Fibroblast of pulmonary artery (primary cell): ENCODE results near the gene PSMD8.

Experiments used
- DNase-seq: peaks from one replicate; pipeline ENCODE4 v3.0.0-alpha.2; 2010; ENCODE audit warnings: low read depth
- H3K4me3 ChIP-seq: replicated peaks from 2 replicates; pipeline ENCODE4 v1.5.1; 2011; ENCODE audit warnings: low read depth, mild to moderate bottlenecking, control low read depth, low read length, moderate library complexity
- TF ChIP-seq, protein P1 (sequence below): IDR thresholded peaks from 2 replicates; pipeline ENCODE4 v1.5.1; 2011; ENCODE audit warnings: mild to moderate bottlenecking, control low read depth, low read length, inconsistent platforms; ENCODE audit errors: missing control alignments

The PSMD8 gene

DNA sequence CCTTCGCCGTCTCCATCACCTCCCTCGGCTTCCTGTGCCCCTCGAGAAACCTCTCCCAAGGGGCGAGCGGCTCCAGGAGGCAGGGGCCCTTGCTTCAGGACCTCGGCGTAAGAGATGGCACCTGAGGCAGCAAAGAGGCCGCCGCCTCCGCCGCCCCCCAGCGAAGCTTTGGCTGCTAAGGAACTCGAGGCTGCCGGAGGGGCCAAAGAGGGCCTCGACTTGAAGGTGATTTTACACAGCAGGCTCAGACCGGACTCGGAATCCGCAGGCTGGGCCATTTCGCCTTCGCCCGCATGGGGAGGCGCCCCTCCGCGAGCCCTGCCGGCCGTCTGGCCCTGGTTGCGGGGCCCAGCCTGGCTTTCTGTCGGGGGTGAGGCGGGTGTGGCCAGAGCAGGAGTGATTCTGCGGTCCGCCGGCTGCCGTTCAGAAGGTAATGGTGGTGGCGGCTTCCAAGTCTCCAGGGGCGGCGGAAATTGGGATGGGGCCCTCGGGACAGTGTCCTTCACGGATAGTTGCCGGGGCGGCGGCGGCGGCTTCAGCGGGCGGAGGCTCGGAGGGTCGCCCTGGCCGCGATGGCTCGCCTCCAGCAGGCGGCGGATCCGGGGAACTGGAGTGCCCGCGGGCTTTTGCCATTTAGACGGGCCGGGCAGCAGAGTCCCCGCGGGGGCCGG is 12.1 kb downstream of the PSMD8 start:
- H3K4me3 ChIP-seq = no peak overlapping the region
- TF ChIP-seq, protein P1, sequence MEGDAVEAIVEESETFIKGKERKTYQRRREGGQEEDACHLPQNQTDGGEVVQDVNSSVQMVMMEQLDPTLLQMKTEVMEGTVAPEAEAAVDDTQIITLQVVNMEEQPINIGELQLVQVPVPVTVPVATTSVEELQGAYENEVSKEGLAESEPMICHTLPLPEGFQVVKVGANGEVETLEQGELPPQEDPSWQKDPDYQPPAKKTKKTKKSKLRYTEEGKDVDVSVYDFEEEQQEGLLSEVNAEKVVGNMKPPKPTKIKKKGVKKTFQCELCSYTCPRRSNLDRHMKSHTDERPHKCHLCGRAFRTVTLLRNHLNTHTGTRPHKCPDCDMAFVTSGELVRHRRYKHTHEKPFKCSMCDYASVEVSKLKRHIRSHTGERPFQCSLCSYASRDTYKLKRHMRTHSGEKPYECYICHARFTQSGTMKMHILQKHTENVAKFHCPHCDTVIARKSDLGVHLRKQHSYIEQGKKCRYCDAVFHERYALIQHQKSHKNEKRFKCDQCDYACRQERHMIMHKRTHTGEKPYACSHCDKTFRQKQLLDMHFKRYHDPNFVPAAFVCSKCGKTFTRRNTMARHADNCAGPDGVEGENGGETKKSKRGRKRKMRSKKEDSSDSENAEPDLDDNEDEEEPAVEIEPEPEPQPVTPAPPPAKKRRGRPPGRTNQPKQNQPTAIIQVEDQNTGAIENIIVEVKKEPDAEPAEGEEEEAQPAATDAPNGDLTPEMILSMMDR = no peak
- DNase-seq = no peak

DNA sequence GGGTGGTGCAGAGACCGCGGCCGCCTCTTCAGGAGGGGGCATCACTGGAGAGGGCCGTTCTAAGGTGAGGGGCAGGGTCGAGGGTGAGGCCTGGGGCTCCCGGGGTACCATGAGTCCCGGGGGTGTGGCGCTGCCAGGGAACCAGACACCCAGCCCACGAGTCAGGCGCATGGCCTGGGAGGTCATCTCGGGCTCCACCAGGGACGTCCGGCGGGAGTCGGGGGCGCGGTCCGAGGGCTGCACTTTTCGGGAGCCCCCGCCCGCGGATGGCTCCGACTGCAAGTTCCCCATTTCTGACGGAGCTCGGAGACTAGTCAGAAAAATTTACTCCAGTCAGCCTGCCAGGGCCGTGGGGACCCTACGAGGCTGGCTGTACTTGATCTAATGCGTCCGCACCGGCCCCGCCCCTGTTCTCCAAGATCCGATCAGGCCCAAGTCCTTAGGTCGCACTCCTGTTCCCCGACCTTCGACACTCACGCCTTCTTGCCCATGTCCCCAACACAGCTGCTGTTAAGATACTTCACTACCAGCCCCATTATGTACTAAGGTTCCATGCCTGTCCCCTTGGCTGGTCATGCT is 12.7 kb downstream of the PSMD8 start:
- no peak for DNase-seq
- TF ChIP-seq, protein P1 = no peak
- H3K4me3 ChIP-seq = peak overlapping the region; percentile 90

DNA sequence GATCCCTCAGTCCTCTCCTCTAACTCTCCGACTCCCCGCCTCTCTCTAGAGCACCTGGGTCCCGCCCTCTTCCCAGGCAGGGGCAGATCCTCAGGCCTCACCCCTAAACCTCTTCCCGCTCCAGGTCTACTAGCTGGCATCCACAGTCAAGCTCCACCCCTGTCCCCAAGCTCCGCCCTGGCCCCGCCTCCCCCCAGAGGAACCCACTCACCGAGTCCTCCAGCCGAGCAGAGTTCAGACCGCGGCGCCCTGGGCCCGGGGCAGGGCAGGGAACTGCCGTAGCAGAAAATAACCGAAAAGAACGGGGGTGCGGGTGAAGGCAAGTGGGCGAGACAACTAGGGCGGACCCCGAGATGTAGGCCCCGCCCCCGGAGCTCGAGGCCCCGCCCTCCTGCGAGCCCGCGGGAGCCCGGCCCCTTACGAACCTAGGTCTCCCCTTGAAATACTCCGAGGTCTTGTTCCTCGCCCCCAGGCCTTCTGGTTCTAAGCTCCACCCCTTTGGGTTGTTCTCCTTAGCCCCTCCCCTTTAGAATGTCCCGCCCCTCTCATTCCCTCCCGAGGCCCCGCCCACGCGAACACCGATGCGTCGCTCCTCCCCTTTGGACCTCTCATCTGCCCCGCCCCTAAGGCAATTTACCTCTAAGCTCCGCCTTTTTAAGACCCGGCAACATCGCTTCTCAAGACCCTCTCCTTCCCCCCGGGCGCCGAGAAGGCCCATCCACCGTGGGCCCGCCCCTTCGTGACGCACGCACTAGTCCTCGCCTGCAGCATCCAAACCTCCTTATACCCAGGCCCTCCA is 13.4 kb downstream of the PSMD8 start, which contains the start of gene GGN:
Gene GGN, minus strand, starts transcription at position 485 of the 799 bp plus-strand sequence. CDS start 773 bp downstream, outside the sequence.
- TF ChIP-seq, protein P1 = no peak
- DNase-seq = peak; percentile 97
- peak within 1 kb of the TSS; percentile 90 for H3K4me3 ChIP-seq

DNA sequence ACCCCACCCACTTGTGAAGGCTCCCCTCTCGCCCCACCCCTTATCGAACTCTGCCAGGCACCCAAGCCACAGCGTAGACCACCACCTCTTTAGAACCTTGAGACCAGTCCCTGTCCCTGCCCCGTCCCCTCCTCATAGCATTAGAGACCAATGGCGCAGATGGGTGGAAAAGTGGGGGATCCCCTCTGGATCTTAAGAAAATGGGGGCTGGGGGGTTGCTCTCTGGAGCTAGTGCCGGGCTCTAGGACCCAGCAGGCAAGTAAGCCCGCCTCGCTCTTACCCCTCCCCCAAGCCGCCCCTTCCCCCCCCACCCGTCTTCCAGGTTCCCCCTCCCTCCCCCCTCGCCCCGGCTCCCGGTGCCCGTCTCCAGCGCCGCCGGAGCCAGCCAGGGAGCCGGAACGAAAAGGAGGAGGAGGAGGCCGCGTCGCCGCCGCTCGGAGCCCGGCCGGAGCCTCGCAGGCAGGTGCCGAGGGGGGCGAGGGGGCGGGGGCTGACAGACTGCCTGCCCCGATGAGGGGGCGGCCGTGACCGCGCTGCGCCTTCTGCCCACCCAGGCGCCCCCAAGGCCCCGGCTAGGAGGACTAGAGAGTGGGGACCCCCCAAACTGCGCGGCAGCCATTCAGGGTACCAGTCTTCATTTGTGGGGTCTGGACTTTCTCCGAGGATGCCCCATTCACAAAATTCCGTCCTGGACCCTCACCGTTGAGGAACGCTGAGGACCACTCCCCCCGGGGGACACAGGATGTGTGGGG is 14.2 kb downstream of the PSMD8 start, which contains the start of gene SPRED3:
Gene SPRED3, plus strand, starts transcription at position 349 of the 752 bp plus-strand sequence. CDS start 1,606 bp downstream, outside the sequence.
- TF ChIP-seq, protein P1 = no peak
- no peak for DNase-seq
- peak within 1 kb of the TSS; percentile 90 for H3K4me3 ChIP-seq

DNA sequence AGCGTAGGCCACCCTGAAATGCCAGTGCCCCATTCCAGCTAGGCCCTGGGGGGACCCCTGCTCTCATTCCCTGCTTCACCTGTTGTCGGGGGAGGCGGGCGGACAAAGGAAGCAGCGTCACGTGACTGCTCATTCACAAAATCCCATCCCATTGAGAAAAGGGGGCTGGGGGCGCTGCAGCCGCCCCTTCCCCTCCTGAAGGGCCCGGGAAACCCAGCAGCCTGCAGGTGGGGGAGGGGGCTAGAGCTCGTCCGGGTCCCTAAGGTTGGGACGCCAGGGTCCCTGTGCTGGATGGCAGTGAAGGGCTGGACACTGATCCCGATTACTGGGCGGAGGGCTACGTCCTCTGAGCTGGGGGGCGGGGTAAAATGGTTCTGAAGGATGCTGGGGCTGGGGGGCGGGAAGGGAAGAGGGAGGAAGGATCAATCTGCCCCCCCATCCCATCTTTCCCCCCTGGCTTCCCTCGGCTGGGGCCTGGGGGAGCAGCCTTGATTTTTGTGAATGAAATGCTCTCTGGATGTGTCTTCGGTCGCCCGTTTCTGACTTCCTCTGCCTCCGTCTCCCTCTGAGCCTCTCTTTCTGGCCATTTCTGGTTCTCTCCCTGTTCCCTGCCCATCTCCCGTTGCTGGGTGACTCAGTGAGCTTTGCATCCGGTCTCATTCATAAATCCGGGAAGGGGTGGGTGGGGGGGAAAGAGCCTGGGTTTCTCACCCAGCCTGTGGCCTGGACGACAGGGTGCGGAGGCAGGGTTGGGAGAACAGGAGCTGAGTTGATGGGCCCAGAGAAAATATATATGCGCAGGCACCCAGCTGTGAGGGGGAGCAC is 14.9 kb downstream of the PSMD8 start:
- TF ChIP-seq, protein P1 = no peak
- peak; percentile 85 for DNase-seq

More for the DNA sequence above, 14.9 kb downstream of the PSMD8 start:
- H3K4me3 ChIP-seq = peak overlapping the region; percentile 90
